ENCODE measurements around the gene FILIP1L.

The FILIP1L gene

DNA sequence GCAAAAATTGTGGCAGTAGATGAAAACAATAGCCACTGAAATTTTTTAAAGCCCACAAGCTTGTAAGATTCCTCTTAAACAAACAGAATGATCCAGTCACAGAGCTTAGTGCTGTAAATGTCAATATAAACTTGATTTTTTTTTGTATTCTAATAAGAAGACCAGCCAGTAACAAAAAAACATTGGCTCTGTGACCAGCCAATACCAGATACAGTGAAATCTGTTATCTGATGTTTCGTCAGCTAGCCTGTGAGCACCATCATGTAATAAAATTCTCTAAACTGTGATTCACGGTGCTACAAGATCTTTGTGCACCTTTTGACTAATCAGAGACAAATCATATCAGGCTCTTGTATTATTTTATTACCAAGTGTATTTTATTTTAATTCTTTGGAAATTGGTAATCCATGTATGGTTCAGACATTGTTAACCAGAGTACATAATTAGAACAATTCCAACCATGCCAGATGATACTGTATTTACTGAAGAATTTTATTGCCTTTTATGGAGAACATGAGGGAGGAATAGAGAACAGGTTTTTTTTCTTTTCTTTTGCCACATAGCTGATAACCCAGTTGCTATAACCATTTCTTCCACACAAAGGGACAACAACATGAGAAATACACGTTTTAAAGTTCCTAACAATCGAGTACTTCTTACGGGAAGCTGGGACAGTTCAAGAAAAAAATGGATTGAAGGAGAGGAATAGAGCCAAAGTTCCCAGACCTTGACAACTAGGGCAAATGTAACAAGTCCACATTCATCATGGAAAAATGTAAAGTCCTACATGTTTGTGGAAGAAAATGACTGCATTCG is 71.9 kb downstream of the FILIP1L start:
- DNase-seq (ENCODE audit: low spot score), result no peak

DNA sequence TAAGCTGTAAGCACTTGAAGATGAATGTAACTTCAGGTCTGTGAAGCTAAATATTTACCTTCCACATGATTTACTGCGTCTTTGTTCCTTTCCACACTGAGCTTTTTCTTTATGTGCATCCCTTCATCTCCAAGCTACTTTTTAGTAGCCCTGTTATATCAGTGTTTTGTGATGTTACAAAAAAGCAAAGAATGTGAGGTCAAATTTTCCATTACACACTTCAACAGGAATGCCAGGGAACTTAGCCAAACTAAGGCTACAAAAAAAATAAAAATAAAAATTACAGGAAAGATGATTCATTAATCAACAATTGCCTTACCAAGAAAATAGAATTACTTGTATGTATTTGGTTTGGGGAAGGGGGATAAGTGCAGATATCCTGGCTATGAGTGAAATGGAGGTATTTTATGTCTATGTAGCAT is 73.0 kb downstream of the FILIP1L start:
- DNase-seq (ENCODE audit: low spot score), result peak; percentile 71

DNA sequence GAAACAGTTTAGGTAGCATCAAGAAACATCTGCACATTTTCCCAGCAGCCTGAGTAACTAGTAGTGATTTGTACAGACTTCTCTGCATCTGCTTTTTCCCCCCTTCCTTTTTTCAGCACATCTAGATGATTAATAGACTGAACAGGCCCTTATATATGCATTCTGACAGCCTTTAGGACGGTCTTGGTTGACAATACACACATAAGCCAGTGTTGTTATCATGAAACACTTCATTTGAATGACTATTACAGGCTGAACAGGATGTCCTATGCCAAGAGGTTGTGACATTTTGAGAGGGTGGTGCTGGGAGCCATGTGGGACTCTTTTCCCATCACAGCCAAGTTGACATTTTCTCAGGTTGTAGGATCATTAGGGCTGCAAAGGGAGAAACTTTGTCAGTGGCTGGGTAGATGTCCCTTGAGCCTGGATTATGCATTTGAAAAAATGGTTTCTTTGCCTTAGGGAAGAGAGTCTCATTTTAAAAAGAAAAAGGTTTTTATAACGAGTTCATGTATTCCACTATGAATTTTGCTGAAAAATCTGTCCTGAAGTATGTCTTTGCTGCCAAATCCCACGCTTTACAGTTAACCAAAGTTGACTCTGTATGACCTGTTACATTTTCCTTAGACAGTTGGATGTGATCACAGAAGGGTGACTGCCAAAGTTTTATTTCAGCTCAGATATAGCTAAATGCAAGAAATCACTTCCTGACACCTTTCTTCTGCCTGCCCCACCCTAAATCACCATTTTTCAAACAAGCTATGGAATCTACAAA is 73.7 kb downstream of the FILIP1L start:
- DNase-seq (ENCODE audit: low spot score), result no peak

DNA sequence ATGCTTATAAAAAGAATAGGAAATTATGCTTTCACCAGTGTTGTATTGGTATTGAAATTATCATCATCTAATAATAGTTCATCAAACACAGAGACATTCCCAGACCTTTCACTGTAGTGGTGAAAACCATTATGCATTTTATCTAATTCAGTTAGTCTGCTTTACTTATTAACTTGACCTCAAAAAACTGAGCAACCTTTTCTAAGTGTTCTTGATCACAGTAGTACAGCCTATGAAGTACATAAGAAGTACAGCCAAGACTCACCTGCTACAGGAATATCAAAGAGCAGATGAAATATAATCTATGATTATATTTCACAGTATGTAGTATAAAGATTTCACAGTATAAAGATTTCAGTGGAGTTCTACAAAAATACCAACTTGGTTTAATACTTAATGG is 75.2 kb downstream of the FILIP1L start:
- DNase-seq (ENCODE audit: low spot score), result no peak

DNA sequence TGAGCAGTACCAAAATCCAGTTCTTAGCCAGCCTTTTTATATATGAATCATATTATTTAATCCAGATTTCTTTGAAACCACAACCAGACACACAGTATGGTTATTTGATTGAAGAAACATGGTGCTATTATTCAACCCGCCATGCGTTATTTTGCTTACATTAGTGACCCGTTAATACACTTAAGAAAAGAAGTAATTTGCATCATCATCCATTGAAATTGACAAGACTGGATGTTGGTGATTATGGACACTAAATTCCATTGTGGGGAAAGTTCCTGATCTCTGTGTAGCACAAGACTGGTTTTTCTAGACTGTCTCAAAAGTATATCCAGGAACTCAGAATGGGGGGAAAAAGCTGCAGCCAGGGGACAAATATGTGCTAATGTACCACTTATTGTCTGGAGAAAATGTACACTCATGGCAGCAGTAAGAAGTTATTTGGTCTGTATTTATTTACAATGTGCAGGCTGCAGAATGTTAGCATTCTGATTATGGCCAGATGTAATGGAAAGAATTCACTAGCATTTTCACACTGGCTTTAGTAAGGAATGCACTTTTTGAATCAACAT is 80.3 kb downstream of the FILIP1L start:
- no peak for DNase-seq (ENCODE audit: low spot score)

DNA sequence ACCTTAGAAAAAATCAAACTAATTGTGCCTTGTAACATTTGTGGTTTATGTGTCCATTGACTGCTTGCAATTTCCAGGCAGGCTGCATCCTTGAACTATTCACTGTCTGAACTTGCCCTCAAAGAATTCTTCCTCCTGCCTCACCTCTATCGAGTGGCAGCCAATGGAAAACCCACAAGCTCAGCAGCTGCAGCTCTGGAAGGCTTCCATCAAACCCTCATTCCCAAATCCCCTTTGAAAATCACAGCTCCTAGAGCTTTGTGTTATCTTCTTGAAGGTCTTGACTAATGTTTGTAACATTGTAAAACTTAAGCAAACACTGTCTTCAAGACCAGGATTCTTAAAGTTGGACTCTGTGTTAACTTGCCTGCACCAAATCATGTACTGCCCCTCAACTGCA is 81.1 kb downstream of the FILIP1L start:
- no peak for DNase-seq (ENCODE audit: low spot score)

DNA sequence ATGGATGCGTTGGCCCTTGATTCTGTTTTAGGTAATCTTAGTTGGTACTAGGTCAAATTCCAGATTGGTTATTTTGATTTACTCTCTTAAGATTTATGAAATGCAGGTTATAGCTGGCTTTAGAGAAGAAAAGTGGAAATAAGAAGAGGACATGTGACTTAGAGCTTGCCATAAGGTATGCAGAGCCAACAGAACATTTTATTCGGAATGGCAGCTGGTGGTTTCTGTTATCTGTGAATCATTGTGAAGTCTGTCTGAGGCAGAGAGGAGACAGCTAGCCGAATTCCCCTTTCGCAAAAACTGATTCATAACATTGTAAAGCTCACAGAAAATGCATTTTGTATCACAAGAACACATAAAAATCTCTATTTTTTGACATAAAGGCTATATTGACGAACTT is 82.1 kb downstream of the FILIP1L start:
- DNase-seq (ENCODE audit: low spot score), result no peak

DNA sequence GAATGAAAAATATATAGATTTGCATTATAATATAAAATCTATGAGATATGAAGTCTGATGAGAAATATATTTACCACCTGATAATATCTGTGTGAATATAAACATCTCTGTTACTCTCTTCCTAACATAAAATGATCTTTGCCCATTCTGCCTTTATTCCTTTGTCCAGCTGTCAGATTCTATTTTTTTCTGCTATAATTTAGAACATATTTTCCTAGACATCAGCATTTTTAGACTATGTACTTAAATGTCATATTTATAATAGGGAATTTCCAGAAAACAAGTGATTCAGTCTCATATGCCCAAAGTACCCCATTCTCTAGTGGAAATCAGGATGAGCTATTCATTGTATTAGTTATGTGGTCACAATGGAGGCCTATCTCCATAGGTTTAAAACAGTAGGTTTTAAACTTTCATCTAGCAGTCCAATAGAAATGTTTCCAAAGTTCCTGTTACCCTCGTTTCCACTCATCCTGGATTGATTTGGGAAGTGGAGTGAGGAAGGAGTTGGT is 83.3 kb downstream of the FILIP1L start:
- no peak for DNase-seq (ENCODE audit: low spot score)

DNA sequence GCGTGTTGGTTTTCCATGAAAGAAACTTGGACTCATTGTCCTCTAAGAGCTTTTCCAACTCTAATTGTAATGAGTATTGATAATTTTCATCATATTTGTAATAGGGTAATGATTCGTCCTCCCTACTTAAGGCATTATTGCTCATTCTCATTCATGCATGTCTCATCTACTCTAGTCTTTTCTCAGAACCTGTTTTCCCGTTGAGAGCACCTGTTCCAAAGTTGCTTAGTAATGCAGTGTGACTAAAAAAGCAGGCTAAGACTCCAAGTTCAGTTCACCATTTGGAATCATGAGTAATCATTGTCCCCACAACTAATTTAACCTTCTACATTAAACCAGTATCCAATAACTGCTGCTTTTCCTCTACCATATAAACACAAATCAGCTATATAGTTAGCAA is 84.0 kb downstream of the FILIP1L start:
- DNase-seq (ENCODE audit: low spot score), result no peak

DNA sequence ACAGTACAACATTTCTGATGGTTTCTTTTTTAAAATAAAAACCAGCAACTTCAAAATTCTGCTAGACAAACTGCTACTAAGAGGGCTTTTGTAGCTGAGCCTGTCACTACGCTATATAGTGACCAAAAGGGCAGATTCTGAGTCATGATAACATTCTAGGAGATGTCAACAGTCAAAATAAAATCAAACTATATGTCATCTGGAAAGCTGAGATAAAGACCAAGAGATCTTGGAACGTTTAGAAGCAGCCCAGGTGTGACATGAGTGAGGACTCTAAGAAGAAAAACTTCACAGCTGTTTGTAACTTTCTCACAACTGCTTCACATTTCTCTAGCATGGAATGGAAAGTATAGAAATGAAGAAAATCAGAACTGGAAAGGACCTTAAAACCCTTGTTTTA is 84.6 kb downstream of the FILIP1L start:
- DNase-seq (ENCODE audit: low spot score), result no peak

DNA sequence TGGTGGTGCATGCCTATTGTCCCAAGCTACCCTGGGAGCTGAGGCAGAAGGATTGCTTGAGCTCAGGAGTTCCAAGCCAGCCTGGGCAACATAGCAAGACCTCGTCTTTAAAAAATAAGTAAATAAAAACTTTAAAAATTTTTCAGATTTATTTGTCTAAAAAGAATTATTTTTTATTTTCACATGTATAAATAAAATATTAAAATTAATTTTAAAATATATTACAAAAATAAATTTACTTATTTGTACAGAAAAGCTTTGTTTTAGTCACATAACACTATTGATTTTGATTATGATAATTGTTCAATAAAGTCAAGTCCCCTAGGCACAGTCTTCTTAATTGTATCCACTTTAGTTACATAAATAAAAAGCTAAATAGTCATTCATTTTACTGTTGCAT is 85.2 kb downstream of the FILIP1L start:
- DNase-seq (ENCODE audit: low spot score), result no peak

DNA sequence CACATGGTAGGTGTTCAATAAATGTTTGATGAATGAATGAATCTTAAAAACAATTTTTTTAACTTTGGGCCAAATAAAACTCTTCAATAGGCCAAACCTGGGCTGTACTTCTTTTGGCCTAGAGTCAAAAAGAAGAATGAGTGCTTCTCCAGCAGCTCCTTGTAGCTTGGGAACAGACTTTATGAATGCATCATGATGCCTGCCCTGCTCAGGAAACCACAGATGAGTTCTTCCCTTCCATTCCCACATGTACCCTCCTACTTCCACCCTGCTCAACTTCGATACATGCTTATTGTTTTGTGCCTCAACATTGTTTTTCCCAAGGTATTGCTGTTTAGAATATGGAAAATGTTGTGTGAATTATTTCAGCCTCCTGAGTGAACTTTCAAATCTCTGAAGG is 87.0 kb downstream of the FILIP1L start:
- DNase-seq (ENCODE audit: low spot score), result no peak

DNA sequence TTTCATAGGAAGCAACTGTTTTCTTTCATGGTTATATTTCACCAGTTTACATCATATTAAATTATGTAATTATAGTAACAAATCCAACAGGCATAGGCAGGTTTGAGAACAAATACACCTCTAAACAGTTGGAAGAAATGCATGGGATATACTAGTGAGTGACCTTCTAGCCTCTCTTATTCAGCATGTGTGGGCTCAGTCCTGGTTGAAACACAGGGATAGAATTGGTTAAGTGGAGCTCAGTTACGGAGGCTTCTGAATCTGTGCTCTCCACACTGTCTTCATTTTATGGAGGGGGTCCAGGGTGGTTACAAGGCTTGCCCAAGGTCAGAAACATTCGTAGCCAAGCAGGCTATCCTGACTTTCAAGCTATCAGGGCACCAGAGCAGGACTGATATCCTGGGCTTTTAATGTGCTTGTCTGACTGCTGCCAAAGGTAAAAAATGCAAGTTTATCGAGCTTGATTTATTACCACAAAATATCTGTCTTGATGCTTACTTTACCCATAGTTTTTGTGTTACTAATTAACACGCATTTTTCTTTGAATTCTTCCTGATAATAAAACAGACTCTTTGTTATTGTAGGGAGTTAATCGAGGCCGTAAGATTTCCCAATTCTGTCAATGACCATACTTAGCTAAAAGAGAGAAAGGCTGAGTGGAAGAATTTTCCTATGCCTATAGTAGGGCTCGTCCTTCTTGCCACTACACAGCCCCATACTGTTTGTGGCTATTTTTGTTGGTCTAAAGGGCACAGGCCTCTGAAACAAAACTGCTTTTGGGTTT is 89.6 kb downstream of the FILIP1L start:
- DNase-seq (ENCODE audit: low spot score), result no peak

DNA sequence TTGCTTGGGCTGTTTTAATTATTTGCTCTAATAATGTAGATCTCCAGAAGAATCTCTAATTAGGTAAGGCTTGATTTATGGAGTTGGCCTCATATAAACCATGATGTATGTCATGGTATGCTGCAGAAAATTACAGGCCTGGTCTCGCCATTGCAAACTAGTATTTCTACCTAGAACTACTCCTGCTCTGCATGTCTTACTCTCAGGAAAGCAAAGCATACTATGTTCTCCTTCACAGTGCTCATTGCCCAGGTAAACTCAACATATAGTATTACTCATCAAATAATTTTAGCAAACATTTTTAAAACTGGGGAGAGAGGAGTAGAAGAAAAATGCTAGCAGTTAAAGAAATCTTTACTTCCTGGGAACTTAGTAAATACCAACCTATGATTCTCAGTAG is 90.7 kb downstream of the FILIP1L start:
- DNase-seq (ENCODE audit: low spot score), result no peak

DNA sequence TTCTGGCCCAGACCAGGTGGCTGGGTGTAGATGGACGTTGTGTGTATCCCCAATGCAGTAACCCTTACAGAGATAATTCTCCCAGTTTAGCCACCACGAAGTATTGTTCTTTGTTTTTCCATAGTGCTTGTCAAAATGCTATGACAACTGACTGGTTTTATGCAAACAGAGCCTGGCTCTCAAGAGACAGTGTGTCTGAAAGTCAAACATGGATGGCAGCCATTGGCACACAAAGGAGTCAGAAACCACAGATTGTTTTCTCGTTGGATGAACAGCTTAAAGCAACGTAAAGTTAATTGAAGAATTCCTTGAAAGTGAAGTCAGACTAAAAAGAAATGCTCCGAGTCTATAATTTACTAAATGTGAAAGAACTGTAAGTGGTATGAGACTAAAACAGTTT is 91.2 kb downstream of the FILIP1L start:
- no peak for DNase-seq (ENCODE audit: low spot score)

DNA sequence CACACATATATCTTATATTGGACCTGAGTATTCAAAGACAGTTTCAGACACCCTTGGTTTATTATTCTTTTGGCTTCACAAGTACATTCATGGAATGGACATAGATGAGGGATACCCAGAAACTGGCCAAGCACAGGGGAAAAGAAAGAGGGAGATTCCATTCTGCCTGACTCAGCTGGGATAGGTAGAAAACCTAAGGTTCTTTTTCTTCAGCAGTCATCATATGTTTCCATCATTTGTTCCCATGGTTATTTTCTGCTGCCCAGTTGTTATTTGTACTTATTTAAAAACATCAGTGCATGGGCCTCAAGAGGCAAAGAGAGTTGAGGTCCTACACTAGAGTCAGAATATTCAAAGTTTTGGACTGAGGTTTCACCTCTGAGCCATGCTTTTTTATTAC is 91.8 kb downstream of the FILIP1L start:
- DNase-seq (ENCODE audit: low spot score), result no peak

DNA sequence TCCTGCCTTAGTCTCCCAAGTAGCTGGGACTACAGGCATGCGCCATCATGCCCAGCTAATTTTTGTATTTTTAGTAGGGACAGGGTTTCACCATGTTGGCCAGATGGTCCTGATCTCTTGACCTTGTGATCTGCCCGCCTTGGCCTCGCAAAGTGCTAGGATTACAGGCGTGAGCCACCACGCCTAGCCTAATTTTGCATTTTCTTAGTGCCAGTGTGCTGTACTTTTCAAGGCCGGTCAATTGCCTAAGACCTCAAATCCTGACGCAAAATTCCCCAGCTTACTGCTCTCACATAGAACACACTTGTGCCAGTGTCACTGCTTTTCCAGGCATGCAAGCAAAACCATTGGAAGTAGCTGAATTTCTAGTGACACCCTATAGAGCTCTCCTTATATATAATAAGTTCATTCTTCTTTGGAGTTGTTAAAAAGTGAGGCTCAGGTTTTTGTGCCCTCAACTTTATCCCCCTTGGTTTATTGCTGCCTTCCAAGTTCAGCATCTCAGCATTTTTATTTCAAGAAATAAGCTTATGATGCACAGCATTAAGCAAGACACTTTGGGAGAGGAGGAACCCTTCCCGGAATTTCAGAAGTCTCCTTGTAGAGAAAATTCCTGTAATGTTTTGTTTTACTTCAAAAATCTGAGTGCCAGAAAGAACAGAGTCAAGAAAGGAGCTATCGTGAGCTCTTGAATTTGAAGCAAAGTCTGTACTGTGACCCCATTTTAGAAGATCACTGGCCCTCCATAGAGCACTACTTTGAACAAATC is 93.2 kb downstream of the FILIP1L start:
- DNase-seq (ENCODE audit: low spot score), result no peak

DNA sequence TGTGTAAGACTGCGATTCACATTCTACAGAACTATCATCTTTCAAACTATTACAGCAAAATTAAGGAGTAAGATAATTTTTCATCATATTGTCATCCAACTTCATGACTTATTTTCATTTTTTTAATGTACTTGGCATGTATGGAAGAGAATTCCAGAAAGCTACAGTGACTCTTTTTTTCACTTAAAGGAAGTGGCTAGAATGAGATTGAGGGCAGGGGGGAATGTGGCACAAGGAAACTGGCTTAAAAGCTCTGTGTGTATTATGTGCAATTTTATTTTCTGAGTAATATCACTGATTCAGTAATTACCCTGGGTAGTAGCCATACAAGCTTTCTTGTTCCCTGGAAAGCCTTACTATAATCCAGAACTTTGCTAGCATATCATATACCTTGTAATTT is 94.6 kb downstream of the FILIP1L start:
- DNase-seq (ENCODE audit: low spot score), result no peak

DNA sequence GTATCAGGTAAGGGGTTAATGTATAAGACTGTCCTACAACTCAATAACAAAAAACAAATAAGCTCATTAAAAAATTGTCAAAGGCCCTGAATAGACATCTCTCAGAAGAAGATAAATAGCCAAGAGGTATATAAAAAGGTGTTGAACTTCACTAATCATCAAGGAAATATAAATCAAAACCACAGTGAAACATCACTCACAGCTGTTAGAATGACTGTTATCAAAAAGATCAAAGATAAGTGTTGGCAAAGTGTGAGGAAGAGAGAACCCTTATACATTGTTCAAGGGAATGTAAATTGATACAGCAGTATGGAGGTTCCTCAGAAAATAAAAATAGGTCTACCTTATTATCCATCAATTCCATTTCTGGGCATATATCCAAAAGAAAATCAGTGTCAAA is 95.5 kb downstream of the FILIP1L start:
- DNase-seq (ENCODE audit: low spot score), result no peak

DNA sequence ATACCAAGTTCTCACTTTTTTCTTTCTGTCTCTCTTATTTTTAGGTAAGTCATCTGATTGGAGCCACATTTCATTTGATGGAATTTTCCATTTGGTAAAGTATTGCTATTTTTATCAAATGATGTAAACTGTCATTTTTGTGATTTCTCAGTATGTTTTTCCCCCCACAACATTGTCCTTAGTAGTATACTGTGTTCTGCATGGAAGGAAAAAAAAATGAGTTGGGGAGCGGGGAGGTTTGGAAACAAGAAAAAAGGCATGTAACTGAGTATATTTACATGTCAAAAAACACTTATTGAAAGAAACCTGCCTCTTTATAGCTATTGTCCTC is 104.2 kb downstream of the FILIP1L start:
- DNase-seq (ENCODE audit: low spot score), result no peak

DNA sequence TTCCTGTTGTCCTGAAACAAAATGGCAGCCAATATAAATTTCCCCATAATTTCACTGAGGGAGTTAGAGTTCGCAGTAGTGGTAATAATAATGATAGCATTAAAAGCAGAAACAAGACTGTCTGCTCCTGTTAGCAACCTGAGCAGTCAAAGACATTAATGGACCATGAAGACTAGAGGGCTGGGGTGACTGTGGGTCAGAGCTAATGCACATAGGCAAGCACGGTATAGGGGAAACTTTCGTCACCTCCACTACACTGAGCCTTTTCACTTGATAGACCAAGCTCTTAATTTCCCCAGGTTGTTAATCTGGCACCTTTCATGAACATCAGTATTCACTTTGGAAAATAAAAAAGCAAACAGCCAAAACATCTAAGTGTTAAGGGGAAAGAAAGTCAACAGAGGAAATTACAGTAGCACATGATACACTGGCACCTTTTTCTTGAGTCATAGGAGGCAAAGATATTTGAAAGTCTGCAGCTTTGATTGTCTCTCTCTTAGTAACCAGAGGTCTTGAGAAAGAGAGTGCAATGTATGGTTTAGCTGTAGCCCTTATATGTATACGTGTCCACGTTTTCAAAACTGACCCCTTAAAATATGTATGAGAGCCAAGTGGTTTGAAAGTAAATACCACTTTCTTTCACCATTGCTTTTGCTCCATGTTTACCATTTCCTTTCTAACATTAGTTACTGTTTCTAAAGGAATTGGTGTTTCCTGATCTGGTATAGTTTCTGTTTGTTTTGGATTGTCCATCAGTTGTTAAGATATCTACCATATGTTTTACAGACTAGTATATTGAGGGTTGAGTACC is 104.8 kb downstream of the FILIP1L start:
- DNase-seq (ENCODE audit: low spot score), result no peak
